Tibial nerve (tissue), 3 donors: ENCODE data around the gene KCNMA1.

ENCODE experiments used
- POLR2A ChIP-seq, 2 donors: fragments of 450-650 bp; IDR thresholded peaks; one replicate each; pipeline ENCODE4 v1.6.1; 2017; ENCODE audit warnings: antibody characterized with exemption in 2 of 2, mild to moderate bottlenecking in 2 of 2, moderate library complexity in 2 of 2
- TF ChIP-seq, protein P1 (sequence below), 5 experiments: fragments of 200-600 bp in 3 of 5; fragments of 450-650 bp in 2 of 5; sonication (generic) in 3 of 5; IDR thresholded peaks; one replicate each; pipeline ENCODE4 v1.5.1; 2016 to 2019; ENCODE audit warnings: antibody characterized with exemption in 5 of 5, mild to moderate bottlenecking in 3 of 5, moderate library complexity in 2 of 5

DNA sequence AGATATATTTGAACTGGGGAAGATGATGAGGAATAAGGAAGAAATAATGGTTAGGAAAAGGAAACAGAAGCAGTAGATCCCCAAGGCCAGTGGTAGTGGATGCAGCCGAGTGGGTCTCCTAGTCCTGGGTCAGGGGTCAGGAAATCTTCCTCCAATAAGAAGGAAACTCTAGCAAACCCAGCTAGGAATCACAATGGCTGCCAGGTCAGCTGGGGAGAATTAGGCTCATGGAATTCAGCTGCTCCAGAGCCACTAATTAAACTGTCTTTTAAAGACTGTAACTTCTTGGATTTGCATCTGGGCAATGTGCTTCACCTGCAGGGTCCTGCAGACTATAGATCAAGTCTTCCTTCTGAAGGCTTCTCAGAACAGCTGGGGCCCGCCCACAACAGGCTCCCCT, 644.4 kb downstream of the KCNMA1 start:
- TF ChIP-seq POLR2A (IDR thresholded peaks at IDR 0.05): no peak
- TF ChIP-seq, protein P1, sequence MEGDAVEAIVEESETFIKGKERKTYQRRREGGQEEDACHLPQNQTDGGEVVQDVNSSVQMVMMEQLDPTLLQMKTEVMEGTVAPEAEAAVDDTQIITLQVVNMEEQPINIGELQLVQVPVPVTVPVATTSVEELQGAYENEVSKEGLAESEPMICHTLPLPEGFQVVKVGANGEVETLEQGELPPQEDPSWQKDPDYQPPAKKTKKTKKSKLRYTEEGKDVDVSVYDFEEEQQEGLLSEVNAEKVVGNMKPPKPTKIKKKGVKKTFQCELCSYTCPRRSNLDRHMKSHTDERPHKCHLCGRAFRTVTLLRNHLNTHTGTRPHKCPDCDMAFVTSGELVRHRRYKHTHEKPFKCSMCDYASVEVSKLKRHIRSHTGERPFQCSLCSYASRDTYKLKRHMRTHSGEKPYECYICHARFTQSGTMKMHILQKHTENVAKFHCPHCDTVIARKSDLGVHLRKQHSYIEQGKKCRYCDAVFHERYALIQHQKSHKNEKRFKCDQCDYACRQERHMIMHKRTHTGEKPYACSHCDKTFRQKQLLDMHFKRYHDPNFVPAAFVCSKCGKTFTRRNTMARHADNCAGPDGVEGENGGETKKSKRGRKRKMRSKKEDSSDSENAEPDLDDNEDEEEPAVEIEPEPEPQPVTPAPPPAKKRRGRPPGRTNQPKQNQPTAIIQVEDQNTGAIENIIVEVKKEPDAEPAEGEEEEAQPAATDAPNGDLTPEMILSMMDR (IDR thresholded peaks at IDR 0.05): no peak
